RWPE2 (cell line): Measurements from ENCODE around the gene FIGLA.
A peak's percentile ranks its signal among the peaks of the same experiment; 100 is the strongest.

Experiments used
- ATAC-seq: fragments of 200-7000 bp; cut with Tn5 transposase; 3 replicates; pipeline ENCODE4 v1.9.1; 2021; ENCODE audit warnings: low read depth
- DNase-seq: peaks from one replicate; pipeline ENCODE4 v3.0.0-alpha.2; 2020; ENCODE audit warnings: low spot score
- H3K27ac ChIP-seq: fragments of 450-650 bp; 2 replicates; pipeline ENCODE4 v1.5.1; 2017; ENCODE audit warnings: mild to moderate bottlenecking; ENCODE audit not compliant: poor library complexity, severe bottlenecking
- H3K27me3 ChIP-seq: fragments of 250-450 bp; sonication (Bioruptor Pico); 2 replicates; pipeline ENCODE4 v1.5.1; 2021; ENCODE audit warnings: mild to moderate bottlenecking, moderate library complexity; ENCODE audit not compliant: insufficient read depth, poor library complexity, severe bottlenecking
- H3K36me3 ChIP-seq: fragments of 250-450 bp; sonication (Bioruptor Pico); 2 replicates; pipeline ENCODE4 v1.5.1; 2020; ENCODE audit warnings: low read depth, mild to moderate bottlenecking, moderate library complexity
- H3K4me1 ChIP-seq: fragments of 250-450 bp; sonication (Bioruptor Pico); 2 replicates; pipeline ENCODE4 v1.5.1; 2021; ENCODE audit warnings: mild to moderate bottlenecking, moderate library complexity; ENCODE audit not compliant: insufficient read depth, poor library complexity, severe bottlenecking
- H3K4me3 ChIP-seq: fragments of 250-450 bp; sonication (Bioruptor Pico); 2 replicates; pipeline ENCODE4 v1.5.1; 2021; ENCODE audit warnings: mild to moderate bottlenecking, moderate library complexity; ENCODE audit not compliant: severe bottlenecking
- H3K9me3 ChIP-seq: fragments of 250-450 bp; sonication (Bioruptor Pico); 2 replicates; pipeline ENCODE4 v1.5.1; 2021; ENCODE audit warnings: mild to moderate bottlenecking, moderate library complexity; ENCODE audit not compliant: severe bottlenecking
- CTCF ChIP-seq: fragments of 450-650 bp; IDR thresholded peaks from one replicate; pipeline ENCODE4 v1.5.1; 2017; ENCODE audit warnings: mild to moderate bottlenecking, moderate library complexity; ENCODE audit not compliant: poor library complexity, severe bottlenecking

Gene FIGLA

GRCh38 chr2:70790136-70790828 lies at the start of gene FIGLA:
FIGLA (minus strand) TSS chr2:70790643; CDS start chr2:70790638, 5 bp downstream.
- Histone ChIP-seq H3K9me3 (no peaks in the 10 kb centered on the region), H3K36me3 (no peaks in the 10 kb centered on the region), H3K4me3 (no peak within 1 kb of the TSS), H3K4me1 (no peaks in the 10 kb centered on the region), H3K27ac (no peak within 1 kb of the TSS), H3K27me3 (peaks cover 65% of the 10 kb centered on the region)
- peak; percentile 41 for ATAC-seq
- TF ChIP-seq CTCF = no peak
- DNase-seq = no peak

GRCh38 chr2:70837980-70838925 lies 47.8 kb upstream of the FIGLA start:
- ATAC-seq (no peak), DNase-seq (no peak)
- Histone ChIP-seq H3K27ac (no peak overlapping the region), H3K27me3 (peaks cover 3% of the 10 kb centered on the region), H3K4me3 (no peak overlapping the region), H3K4me1 (no peaks in the 10 kb centered on the region), H3K36me3 (no peaks in the 10 kb centered on the region), H3K9me3 (no peaks in the 10 kb centered on the region)
- no peak for TF ChIP-seq CTCF

- no peaks in the 10 kb centered on the region for H3K9me3 ChIP-seq
- DNase-seq (no peak), ATAC-seq (no peak)
- no peaks in the 10 kb centered on the region for H3K4me1 ChIP-seq
- H3K36me3 ChIP-seq = no peaks in the 10 kb centered on the region
- no peak for TF ChIP-seq CTCF
- H3K4me3 ChIP-seq = no peak within 1 kb of the TSS
- no peaks in the 10 kb centered on the region for H3K27me3 ChIP-seq
- no peak within 1 kb of the TSS for H3K27ac ChIP-seq
These were observed 45.2 kb upstream of the FIGLA start, which contains the start of gene CD207 for GRCh38 chr2:70835643-70836042. CD207 (minus strand) TSS chr2:70835816; CDS start chr2:70835776, 40 bp downstream.

GRCh38 chr2:70834881-70835280 lies 44.4 kb upstream of the FIGLA start:
- Histone ChIP-seq H3K4me1 (no peaks in the 10 kb centered on the region), H3K9me3 (no peaks in the 10 kb centered on the region), H3K4me3 (no peak overlapping the region), H3K27me3 (no peaks in the 10 kb centered on the region), H3K27ac (no peak overlapping the region), H3K36me3 (no peaks in the 10 kb centered on the region)
- ATAC-seq (no peak), DNase-seq (no peak)
- TF ChIP-seq CTCF = no peak

- ATAC-seq (no peak), DNase-seq (no peak)
- no peak overlapping the region for H3K27ac ChIP-seq
- TF ChIP-seq CTCF = no peak
- H3K4me1 ChIP-seq = no peaks in the 10 kb centered on the region
- no peaks in the 10 kb centered on the region for H3K27me3 ChIP-seq
- H3K36me3 ChIP-seq = no peaks in the 10 kb centered on the region
- H3K4me3 ChIP-seq = no peak overlapping the region
- H3K9me3 ChIP-seq = no peaks in the 10 kb centered on the region
These were observed 43.7 kb upstream of the FIGLA start for GRCh38 chr2:70834106-70834505.
